Kidney (tissue), 14 donors: ENCODE measurements around the gene PSMB11. TPM values are rescaled to one million over a fixed set of nuclear protein-coding genes. Genes with fewer than 3 reads are reported as not detected.

Experiments used
- DNase-seq, 5 donors: peaks; one replicate each; pipeline ENCODE4 v3.0.0-alpha.2; 2013 to 2020
- FAIRE-seq: peaks from 2 replicates; lab custom pipeline; 2012; peaks lifted over from hg19 to GRCh38; lab: Jason Lieb, UNC
- H3K27ac ChIP-seq, 2 donors: one replicate each; pipeline ENCODE4 v1.7.0; 2013; ENCODE audit warnings: low read depth in 2 of 2, low read length in 2 of 2, inconsistent platforms in 1 of 2
- H3K27me3 ChIP-seq: one replicate; pipeline ENCODE4 v1.7.1; 2013; ENCODE audit warnings: low read length, inconsistent platforms; ENCODE audit not compliant: control insufficient read depth, insufficient read depth
- H3K36me3 ChIP-seq, 3 donors: one replicate each; pipeline versions ENCODE4 v1.7.0 to v1.7.1; 2013; ENCODE audit warnings: low read length in 3 of 3, control low read depth in 1 of 3, inconsistent platforms in 1 of 3; ENCODE audit not compliant: insufficient read depth in 3 of 3, control insufficient read depth in 2 of 3
- H3K4me1 ChIP-seq, 3 donors: one replicate each; pipeline versions ENCODE4 v1.7.0 to v1.7.1; 2013; ENCODE audit warnings: low read length in 3 of 3, inconsistent platforms in 1 of 3, low read depth in 1 of 3; ENCODE audit not compliant: control insufficient read depth in 2 of 3, insufficient read depth in 2 of 3
- H3K4me3 ChIP-seq, 3 donors: one replicate each; pipeline versions ENCODE4 v1.7.0 to v1.8.1; 2013; ENCODE audit warnings: low read length in 3 of 3, control low read depth in 1 of 3, inconsistent platforms in 1 of 3
- H3K9ac ChIP-seq, 3 donors: one replicate each; pipeline versions ENCODE4 v1.7.0 to v1.7.1; 2013; ENCODE audit warnings: low read length in 3 of 3, control low read depth in 1 of 3, inconsistent platforms in 1 of 3
- H3K9me3 ChIP-seq, 3 donors: one replicate each; pipeline versions ENCODE4 v1.7.0 to v1.7.1; 2013; ENCODE audit warnings: low read length in 3 of 3, control low read depth in 1 of 3, inconsistent platforms in 1 of 3; ENCODE audit not compliant: control insufficient read depth in 2 of 3, insufficient read depth in 1 of 3
- CTCF ChIP-seq: IDR thresholded peaks from 3 replicates; pipeline ENCODE4 v1.5.1; 2012; ENCODE audit warnings: mild to moderate bottlenecking, moderate library complexity, borderline replicate concordance; ENCODE audit not compliant: insufficient read depth; ENCODE audit errors: extremely low read depth
- intact Hi-C: fragments of 100-400 bp; cut with DNase I; formaldehyde crosslinking; loops from one replicate; pipeline ENCODE4 v1.11.1; 2022
- polyA plus RNA-seq: library from polyadenylated mRNA; stranded (reverse); fragments of 350-450 nt; fragmentation: Illumina TruSeq; extraction: RNeasy Lipid Tissue Mini Kit (QIAGEN cat#74804); gene quantifications from one replicate; pipeline ENCODE4 v1.2.3, GENCODE V29; 2014; ENCODE audit warnings: low read depth, low replicate concordance; ENCODE audit not compliant: insufficient read depth
- total RNA-seq: library from RNA; stranded (reverse); fragmentation: NEBNext Ultra II Directional; extraction: Animal tissue kit (Norgen Biotek cat#: 25700); gene quantifications from one replicate; pipeline ENCODE4 v1.2.1, GENCODE V29; 2021
- donor health status: control.
- donor health status: control.
- donor health status: control.
- donor health status: control.
- donor health status: control.
- donor health status: DM: yes; HTN: yes; CAD: no.
- donor health status: Normal renal cell carcinoma (clear cell type).

Gene PSMB11
- total and polyA plus RNA-seq, 2 donors from 2014 or later: not detected

GRCh38 chr14:23045419-23046357 lies 3.7 kb downstream of the PSMB11 start:
- Histone ChIP-seq H3K9me3 (no peaks in the 10 kb centered on the region), H3K27me3 (no peaks in the 10 kb centered on the region), H3K9ac (no peak overlapping the region), H3K27ac (no peak overlapping the region), H3K4me1 (peaks cover 0 to 2% (median 0%) of the 10 kb centered on the region in 3 donors), H3K4me3 (no peak overlapping the region), H3K36me3 (no peaks in the 10 kb centered on the region)
- DNase-seq (no peak), FAIRE-seq (no peak)
- intact Hi-C loops: no loop called here
- TF ChIP-seq CTCF: no peak

GRCh38 chr14:23047034-23047634 lies 5.1 kb downstream of the PSMB11 start:
- Histone ChIP-seq H3K9ac (no peak overlapping the region), H3K36me3 (no peaks in the 10 kb centered on the region), H3K4me1 (peaks cover 0 to 2% (median 0%) of the 10 kb centered on the region in 3 donors), H3K9me3 (no peaks in the 10 kb centered on the region), H3K27ac (peak overlapping the region; percentile 7 to 43), H3K27me3 (no peaks in the 10 kb centered on the region), H3K4me3 (no peak overlapping the region)
- TF ChIP-seq CTCF: no peak
- FAIRE-seq (no peak), DNase-seq (peak in 2 of 5 donors; percentile 41 to 65)
- intact Hi-C loops: no loop called here

- Histone ChIP-seq H3K9me3 (no peaks in the 10 kb centered on the region), H3K36me3 (no peaks in the 10 kb centered on the region), H3K27ac (peak overlapping the region in 1 of 2 donors; percentile 43), H3K9ac (no peak overlapping the region), H3K27me3 (no peaks in the 10 kb centered on the region), H3K4me1 (peaks cover 0 to 2% (median 0%) of the 10 kb centered on the region in 3 donors), H3K4me3 (no peak overlapping the region)
- DNase-seq: peak in 1 of 5 donors; percentile 57
- intact Hi-C loops: no loop called here
- no peak for TF ChIP-seq CTCF
- no peak for FAIRE-seq
These were observed 6.0 kb downstream of the PSMB11 start for GRCh38 chr14:23047751-23048693.
